GM10266 (cell line): ENCODE results near the gene MAPK1IP1L.

ENCODE experiments used
- DNase-seq: peaks from one replicate; pipeline ENCODE4 v3.0.0; 2012; ENCODE audit errors: extremely low spot score
- CTCF ChIP-seq: IDR thresholded peaks from 2 replicates; pipeline ENCODE4 v1.5.1; 2012; ENCODE audit warnings: mild to moderate bottlenecking, low read depth; ENCODE audit not compliant: control insufficient read depth, insufficient read depth; ENCODE audit errors: missing control alignments

The MAPK1IP1L gene

GRCh38 chr14:55085060-55085660, 33.7 kb downstream of the MAPK1IP1L start:
- DNase-seq, result no peak
- TF ChIP-seq CTCF, result no peak

- no peak for TF ChIP-seq CTCF
- DNase-seq, result no peak
Measured at GRCh38 chr14:55086938-55087337, 35.5 kb downstream of the MAPK1IP1L start.

- DNase-seq, result no peak
- TF ChIP-seq CTCF, result no peak
Measured at GRCh38 chr14:55088356-55088755, 36.9 kb downstream of the MAPK1IP1L start.

DNA sequence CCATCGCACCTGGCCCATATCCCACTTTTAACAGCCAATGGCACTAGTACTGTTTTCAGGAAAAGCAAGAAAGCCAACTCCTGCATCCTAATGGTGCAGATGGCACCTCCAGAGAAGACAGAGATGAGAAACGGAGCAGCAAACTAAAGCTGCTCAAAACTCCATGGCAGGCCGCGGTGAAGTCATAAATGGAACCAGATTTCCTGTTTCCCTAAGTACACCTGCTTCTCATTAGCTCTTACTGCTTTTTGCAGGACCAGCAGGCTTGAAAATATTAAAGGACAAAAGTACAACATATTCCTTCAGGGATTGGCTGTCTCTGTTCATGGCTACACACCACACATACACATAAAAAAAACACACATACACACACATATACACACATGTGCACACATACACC, 40.9 kb downstream of the MAPK1IP1L start:
- DNase-seq, result no peak

GRCh38 chr14:55094292-55095157, 43.1 kb downstream of the MAPK1IP1L start:
- TF ChIP-seq CTCF, result no peak
- DNase-seq, result no peak

More for the DNA sequence above, 40.9 kb downstream of the MAPK1IP1L start:
- no peak for TF ChIP-seq CTCF

GRCh38 chr14:55097881-55098560, 46.6 kb downstream of the MAPK1IP1L start:
- no peak for TF ChIP-seq CTCF
- peak; percentile 80 for DNase-seq
